CD14-positive monocyte (primary cell): Measurements from ENCODE around the gene ADCY1. TPM values are rescaled to one million over a fixed set of nuclear protein-coding genes. Genes with fewer than 3 reads are reported as not detected.

Source experiments
- DNase-seq, 3 donors: peaks; one replicate each; pipeline ENCODE4 v3.0.0-alpha.2; 2011 to 2022
- H2AFZ ChIP-seq: 2 replicates; pipeline ENCODE4 v1.6.0; 2012; ENCODE audit warnings: mild to moderate bottlenecking, low read depth, low read length, inconsistent platforms; ENCODE audit not compliant: insufficient read depth, poor library complexity, severe bottlenecking
- H3K27ac ChIP-seq, 2 donors: 1 replicate in 1 of 2; 2 replicates in 1 of 2; pipeline ENCODE4 v1.5.1; 2012 to 2013; ENCODE audit warnings: low read length in 2 of 2, control low read depth in 1 of 2, inconsistent platforms in 1 of 2, low read depth in 1 of 2, mild to moderate bottlenecking in 1 of 2
- H3K27me3 ChIP-seq, 2 donors: one replicate each; pipeline versions ENCODE4 v1.6.0 to v1.6.1; 2011 to 2013; ENCODE audit warnings: low read length in 2 of 2; ENCODE audit not compliant: control insufficient read depth in 2 of 2, insufficient read depth in 2 of 2
- H3K36me3 ChIP-seq, 2 donors: replicated peaks in 1 of 2; 1 replicate in 1 of 2; 2 replicates in 1 of 2; pipeline versions ENCODE4 v1.5.1 to v1.6.1; 2012 to 2013; ENCODE audit warnings: low read length in 2 of 2, control low read depth in 1 of 2, inconsistent platforms in 1 of 2, mild to moderate bottlenecking in 1 of 2; ENCODE audit not compliant: insufficient read depth in 2 of 2, control insufficient read depth in 1 of 2
- H3K4me1 ChIP-seq, 2 donors: 1 replicate in 1 of 2; 2 replicates in 1 of 2; pipeline versions ENCODE4 v1.5.1 to v1.6.1; 2012 to 2013; ENCODE audit warnings: low read length in 2 of 2, control low read depth in 1 of 2, inconsistent platforms in 1 of 2, mild to moderate bottlenecking in 1 of 2, moderate library complexity in 1 of 2; ENCODE audit not compliant: insufficient read depth in 2 of 2, control insufficient read depth in 1 of 2
- H3K4me2 ChIP-seq: replicated peaks from 2 replicates; pipeline ENCODE3; 2012; ENCODE audit warnings: low read length, moderate library complexity, mild to moderate bottlenecking; ENCODE audit not compliant: poor library complexity, severe bottlenecking; ENCODE audit errors: extremely low read depth
- H3K4me3 ChIP-seq, 3 experiments: fragments of 200-600 bp in 1 of 3; sonication (generic) in 1 of 3; replicated peaks in 1 of 3; 1 replicate in 2 of 3; 2 replicates in 1 of 3; pipeline ENCODE4 v1.5.1; 2011 to 2013; ENCODE audit warnings: low read length in 3 of 3, mild to moderate bottlenecking in 3 of 3, control low read depth in 2 of 3, low read depth in 2 of 3, inconsistent platforms in 1 of 3, moderate library complexity in 1 of 3
- H3K79me2 ChIP-seq: 2 replicates; pipeline ENCODE4 v1.6.0; 2012; ENCODE audit warnings: mild to moderate bottlenecking, control low read depth, inconsistent platforms, low read length, moderate library complexity; ENCODE audit not compliant: insufficient read depth
- H3K9ac ChIP-seq: 2 replicates; pipeline ENCODE4 v1.6.0; 2017; ENCODE audit warnings: low read length, mild to moderate bottlenecking; ENCODE audit not compliant: insufficient read depth, poor library complexity, severe bottlenecking
- H3K9me3 ChIP-seq, 2 donors: replicated peaks in 1 of 2; 1 replicate in 1 of 2; 2 replicates in 1 of 2; pipeline versions ENCODE4 v1.5.1 to v1.6.1; 2012 to 2013; ENCODE audit warnings: low read length in 2 of 2, control low read depth in 1 of 2; ENCODE audit not compliant: control insufficient read depth in 1 of 2, insufficient read depth in 1 of 2
- H4K20me1 ChIP-seq: 2 replicates; pipeline ENCODE4 v1.6.0; 2012; ENCODE audit warnings: mild to moderate bottlenecking, low read length, control low read depth, moderate library complexity; ENCODE audit not compliant: insufficient read depth
- H3K27ac Mint-ChIP-seq, 7 donors: one replicate each; pipeline ENCODE4 v1.8.0; 2020; ENCODE audit warnings: mild to moderate bottlenecking in 7 of 7, mixed read lengths in 7 of 7, moderate library complexity in 6 of 7, inconsistent platforms in 2 of 7
- H3K27me3 Mint-ChIP-seq, 3 donors: one replicate each; pipeline ENCODE4 v1.8.0; 2021 to 2022; ENCODE audit warnings: low read depth in 3 of 3, mild to moderate bottlenecking in 3 of 3, mixed read lengths in 3 of 3, moderate library complexity in 3 of 3, inconsistent platforms in 1 of 3
- H3K36me3 Mint-ChIP-seq, 2 donors: one replicate each; pipeline ENCODE4 v1.8.0; 2020; ENCODE audit warnings: mixed read lengths in 2 of 2, inconsistent platforms in 1 of 2, mild to moderate bottlenecking in 1 of 2
- H3K4me1 Mint-ChIP-seq: one replicate; pipeline ENCODE4 v1.8.0; 2020; ENCODE audit warnings: mild to moderate bottlenecking, mixed read lengths
- H3K4me3 Mint-ChIP-seq, 2 donors: one replicate each; pipeline ENCODE4 v1.8.0; 2020; ENCODE audit warnings: mild to moderate bottlenecking in 2 of 2, mixed read lengths in 2 of 2, moderate library complexity in 1 of 2
- H3K9me3 Mint-ChIP-seq, 7 donors: one replicate each; pipeline ENCODE4 v1.8.0; 2020 to 2022; ENCODE audit warnings: mixed read lengths in 7 of 7, mild to moderate bottlenecking in 6 of 7, moderate library complexity in 6 of 7, inconsistent platforms in 2 of 7
- CTCF ChIP-seq: fragments of 200-600 bp; IDR thresholded peaks from one replicate; pipeline ENCODE4 v1.8.0; 2022; ENCODE audit warnings: antibody characterized with exemption, mild to moderate bottlenecking
- WGBS: methylation state at CpG from one replicate; pipeline ENCODE4 v1.1.5; 2013; ENCODE audit warnings: missing lambda C conversion rate; ENCODE audit not compliant: insufficient coverage; 5-methylcytosine and 5-hydroxymethylcytosine counted together
- intact Hi-C, 2 donors: fragments of 100-400 bp; cut with micrococcal nuclease; formaldehyde crosslinking; loops; one replicate each; pipeline versions ENCODE4 v1.15.0 to v1.15.1; 2023
- polyA plus RNA-seq, 3 donors: library from polyadenylated mRNA; depleted of rRNA in 1 of 3; unstranded in 2 of 3; stranded (reverse) in 1 of 3; fragments of 300-500 nt in 2 of 3; fragments of >200 nt in 1 of 3; fragmentation: Illumina TruSeq in 2 of 3; gene quantifications; 1 replicate in 2 of 3; 2 replicates in 1 of 3; pipeline ENCODE4 v1.2.3, GENCODE V29; 2012 to 2021

Gene ADCY1
- polyA plus RNA-seq, 3 donors, result 0.01 TPM; not detected in 2

DNA sequence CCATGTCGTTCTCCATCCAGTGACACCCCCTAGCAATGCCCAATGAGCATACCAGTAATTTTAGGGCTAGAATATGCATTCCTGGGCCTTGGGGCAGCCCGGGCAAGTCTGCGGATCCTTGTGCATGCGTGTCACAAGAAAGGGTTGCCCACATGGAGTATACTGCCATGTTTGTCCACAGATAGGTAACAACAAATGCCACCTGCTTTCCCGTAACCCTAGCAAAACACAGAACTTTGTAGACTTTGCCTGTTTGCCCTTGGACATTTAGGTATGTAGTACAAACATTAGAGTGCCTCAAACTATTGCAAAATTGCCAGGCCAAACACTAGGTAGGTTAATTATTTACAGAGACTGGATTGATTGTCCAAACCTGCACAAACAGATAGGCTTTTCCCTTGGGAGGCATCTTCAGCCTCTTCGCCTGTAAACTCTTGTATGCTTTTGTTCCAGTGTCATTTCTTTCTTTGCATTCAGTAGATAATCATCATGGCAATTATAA lies 117.0 kb downstream of the ADCY1 start:
- 95% methylated on average over 4 of the region's 6 CpGs for WGBS
- Histone ChIP-seq H3K79me2 (no peaks in the 10 kb centered on the region), H3K4me3 (no peak overlapping the region), H3K36me3 (no peaks in the 10 kb centered on the region), H3K27ac (no peak overlapping the region), H2AFZ (no peak overlapping the region), H3K4me2 (no peak overlapping the region), H3K9me3 (no peaks in the 10 kb centered on the region), H3K9ac (no peak overlapping the region), H4K20me1 (no peaks in the 10 kb centered on the region), H3K4me1 (no peaks in the 10 kb centered on the region), H3K27me3 (no peaks in the 10 kb centered on the region)
- Mint-ChIP-seq H3K9me3 (peaks cover 0 to 6% (median 2%) of the 10 kb centered on the region in 7 donors), H3K36me3 (no peaks in the 10 kb centered on the region), H3K4me1 (no peaks in the 10 kb centered on the region), H3K4me3 (no peak overlapping the region), H3K27ac (no peak overlapping the region), H3K27me3 (peaks cover 0 to 7% (median 0%) of the 10 kb centered on the region in 3 donors)
- TF ChIP-seq CTCF, result no peak
- intact Hi-C loops, result no loop called here
- peak in 1 of 3 donors; percentile 1 for DNase-seq

DNA sequence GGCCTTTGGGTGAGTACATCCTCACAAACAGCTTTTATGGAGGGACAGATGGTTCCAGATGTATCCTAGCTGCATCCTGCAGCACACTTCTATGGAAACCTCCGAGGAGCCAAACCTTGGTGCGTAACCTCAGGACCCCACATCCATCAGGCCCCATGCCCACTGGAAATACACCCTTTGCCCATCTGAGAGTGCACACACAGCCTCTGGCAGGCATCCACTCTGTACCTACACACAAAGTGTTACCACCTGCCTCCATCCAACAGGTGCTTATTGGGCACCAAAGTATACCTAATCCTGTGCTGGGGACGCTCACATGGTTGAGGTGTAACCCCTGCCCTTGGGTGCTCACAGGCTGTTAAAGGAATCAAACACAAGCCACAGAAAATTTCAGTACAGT lies 117.9 kb downstream of the ADCY1 start:
- WGBS, result 91% methylated on average over 3 of the region's 3 CpGs
- Mint-ChIP-seq H3K36me3 (no peaks in the 10 kb centered on the region), H3K4me3 (no peak overlapping the region), H3K27me3 (peaks cover 0 to 2% (median 2%) of the 10 kb centered on the region in 3 donors), H3K4me1 (no peaks in the 10 kb centered on the region), H3K27ac (no peak overlapping the region), H3K9me3 (peaks cover 0 to 6% (median 2%) of the 10 kb centered on the region in 7 donors)
- Histone ChIP-seq H3K27me3 (no peaks in the 10 kb centered on the region), H3K9ac (no peak overlapping the region), H3K36me3 (no peaks in the 10 kb centered on the region), H4K20me1 (no peaks in the 10 kb centered on the region), H3K4me3 (no peak overlapping the region), H3K79me2 (no peaks in the 10 kb centered on the region), H3K27ac (no peak overlapping the region), H3K9me3 (no peaks in the 10 kb centered on the region), H3K4me2 (no peak overlapping the region), H2AFZ (no peak overlapping the region), H3K4me1 (no peaks in the 10 kb centered on the region)
- no peak for TF ChIP-seq CTCF
- intact Hi-C loops, result no loop called here
- DNase-seq, result peak in 1 of 3 donors; percentile 1
